ENCODE data around the gene NAXE.

- no peak for TF ChIP-seq MAX (IDR thresholded peaks at IDR 0.05)
- TF ChIP-seq, protein P1, sequence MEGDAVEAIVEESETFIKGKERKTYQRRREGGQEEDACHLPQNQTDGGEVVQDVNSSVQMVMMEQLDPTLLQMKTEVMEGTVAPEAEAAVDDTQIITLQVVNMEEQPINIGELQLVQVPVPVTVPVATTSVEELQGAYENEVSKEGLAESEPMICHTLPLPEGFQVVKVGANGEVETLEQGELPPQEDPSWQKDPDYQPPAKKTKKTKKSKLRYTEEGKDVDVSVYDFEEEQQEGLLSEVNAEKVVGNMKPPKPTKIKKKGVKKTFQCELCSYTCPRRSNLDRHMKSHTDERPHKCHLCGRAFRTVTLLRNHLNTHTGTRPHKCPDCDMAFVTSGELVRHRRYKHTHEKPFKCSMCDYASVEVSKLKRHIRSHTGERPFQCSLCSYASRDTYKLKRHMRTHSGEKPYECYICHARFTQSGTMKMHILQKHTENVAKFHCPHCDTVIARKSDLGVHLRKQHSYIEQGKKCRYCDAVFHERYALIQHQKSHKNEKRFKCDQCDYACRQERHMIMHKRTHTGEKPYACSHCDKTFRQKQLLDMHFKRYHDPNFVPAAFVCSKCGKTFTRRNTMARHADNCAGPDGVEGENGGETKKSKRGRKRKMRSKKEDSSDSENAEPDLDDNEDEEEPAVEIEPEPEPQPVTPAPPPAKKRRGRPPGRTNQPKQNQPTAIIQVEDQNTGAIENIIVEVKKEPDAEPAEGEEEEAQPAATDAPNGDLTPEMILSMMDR (IDR thresholded peaks at IDR 0.05), result no peak
Observed at GRCh38 chr1:156577550-156577949, 14.0 kb upstream of the NAXE start.

Data from A549 (cell line).